Gastrocnemius medialis (tissue), 4 donors: Measurements from ENCODE around the gene NR0B2. TPM values are rescaled to one million over a fixed set of nuclear protein-coding genes. Genes with fewer than 3 reads are reported as not detected.

Source experiments
- ATAC-seq, 2 donors: fragments of 150-250 bp; one replicate each; pipeline ENCODE4 v1.9.1; 2016
- DNase-seq, 2 donors: peaks; one replicate each; pipeline ENCODE4 v3.0.0-alpha.2; 2019
- H3K27ac ChIP-seq, 4 donors: fragments of 200-600 bp; sonication (generic); 1 replicate in 1 of 4; 2 replicates in 3 of 4; pipeline ENCODE4 v1.5.1; 2016 to 2018; ENCODE audit warnings: mild to moderate bottlenecking in 2 of 4, moderate library complexity in 1 of 4
- H3K27me3 ChIP-seq, 3 donors: fragments of 200-600 bp; sonication (generic) in 2 of 3; 1 replicate in 1 of 3; 2 replicates in 2 of 3; pipeline versions ENCODE4 v1.5.1 to v1.6.0; 2016 to 2019; ENCODE audit warnings: mild to moderate bottlenecking in 1 of 3, moderate library complexity in 1 of 3
- H3K36me3 ChIP-seq, 2 donors: fragments of 200-600 bp; sonication (generic) in 1 of 2; one replicate each; pipeline ENCODE4 v1.5.1; 2017 to 2018
- H3K4me1 ChIP-seq, 2 donors: fragments of 200-600 bp; sonication (generic) in 1 of 2; one replicate each; pipeline ENCODE4 v1.5.1; 2016 to 2017; ENCODE audit warnings: mild to moderate bottlenecking in 2 of 2
- H3K4me3 ChIP-seq, 4 donors: fragments of 200-600 bp; sonication (generic) in 3 of 4; 1 replicate in 1 of 4; 2 replicates in 3 of 4; pipeline ENCODE4 v1.5.1; 2016 to 2019; ENCODE audit warnings: mild to moderate bottlenecking in 2 of 4
- H3K9me3 ChIP-seq, 3 donors: fragments of 200-600 bp; sonication (generic) in 2 of 3; 1 replicate in 1 of 3; 2 replicates in 2 of 3; pipeline ENCODE4 v1.5.1; 2016 to 2019
- CTCF ChIP-seq, 5 experiments: fragments of 450-650 bp in 3 of 5; fragments of 200-600 bp in 2 of 5; sonication (generic) in 2 of 5; IDR thresholded peaks in 4 of 5; conservative IDR thresholded peaks in 1 of 5; 1 replicate in 4 of 5; 2 replicates in 1 of 5; pipeline ENCODE4 v1.5.1; 2016 to 2019; ENCODE audit warnings: antibody characterized with exemption in 5 of 5, mild to moderate bottlenecking in 3 of 5, moderate library complexity in 3 of 5
- POLR2A ChIP-seq, 2 donors: fragments of 450-650 bp; IDR thresholded peaks; one replicate each; pipeline ENCODE4 v1.6.1; 2017; ENCODE audit warnings: antibody characterized with exemption in 2 of 2, mild to moderate bottlenecking in 2 of 2, moderate library complexity in 2 of 2
- in situ Hi-C, 4 donors: fragments of 200-750 bp; cut with MboI; loops; one replicate each; pipeline versions ENCODE4 v1.15.0 to v1.8.0; 2017; ENCODE audit warnings: low sequenced_read_pairs in 4 of 4
- intact Hi-C: fragments of 100-400 bp; cut with DNase I; formaldehyde crosslinking; loops from one replicate; pipeline ENCODE4 v1.15.1; 2023; ENCODE audit warnings: low total_unique reads
- total RNA-seq, 4 donors: library from RNA; depleted of rRNA; stranded (reverse); fragments of >200 nt; gene quantifications; one replicate each; pipeline versions ENCODE4 v1.1.0 to v1.2.3, GENCODE V29; 2016

Gene NR0B2
- total RNA-seq, 4 donors from 2014 or later = 0.31 TPM; not detected in 3

GRCh38 chr1:26951821-26952497 is 38.2 kb upstream of the NR0B2 start:
- Histone ChIP-seq H3K27ac (no peak overlapping the region), H3K4me3 (no peak overlapping the region), H3K9me3 (no peaks in the 10 kb centered on the region), H3K27me3 (peaks cover 0 to 12% (median 0%) of the 10 kb centered on the region in 3 donors), H3K36me3 (peaks cover 0 to under 1% of the 10 kb centered on the region in 2 donors), H3K4me1 (peaks cover 3% of the 10 kb centered on the region in 2 donors)
- intact Hi-C loops = no loop called here
- no peak for TF ChIP-seq CTCF (IDR thresholded peaks at IDR 0.05 in 4 of 5, conservative IDR thresholded peaks at IDR 0.05 in 1 of 5)
- TF ChIP-seq POLR2A (IDR thresholded peaks at IDR 0.05) = no peak
- no peak for DNase-seq
- in situ Hi-C loops = no loop called here
- ATAC-seq = no peak

- H3K4me3 ChIP-seq = no peak overlapping the region
- TF ChIP-seq POLR2A (IDR thresholded peaks at IDR 0.05) (no peak), CTCF (IDR thresholded peaks at IDR 0.05 in 4 of 5, conservative IDR thresholded peaks at IDR 0.05 in 1 of 5) (no peak)
- no peak for ATAC-seq
Observed at GRCh38 chr1:26951216-26951615, 37.4 kb upstream of the NR0B2 start.

GRCh38 chr1:26950602-26951001 is 36.8 kb upstream of the NR0B2 start:
- TF ChIP-seq POLR2A (IDR thresholded peaks at IDR 0.05) (no peak), CTCF (IDR thresholded peaks at IDR 0.05 in 4 of 5, conservative IDR thresholded peaks at IDR 0.05 in 1 of 5) (no peak)
- Histone ChIP-seq H3K27ac (no peak overlapping the region), H3K4me3 (no peak overlapping the region), H3K9me3 (no peaks in the 10 kb centered on the region), H3K36me3 (peaks cover 0 to 14% of the 10 kb centered on the region in 2 donors), H3K4me1 (peaks cover 3% of the 10 kb centered on the region in 2 donors), H3K27me3 (no peaks in the 10 kb centered on the region)
- ATAC-seq = no peak
- in situ Hi-C loops = no loop called here
- intact Hi-C loops = no loop called here
- DNase-seq = no peak

More at GRCh38 chr1:26951216-26951615, 37.4 kb upstream of the NR0B2 start:
- Histone ChIP-seq H3K36me3 (peaks cover 0 to 8% of the 10 kb centered on the region in 2 donors), H3K27ac (no peak overlapping the region), H3K4me1 (peaks cover 3% of the 10 kb centered on the region in 2 donors), H3K27me3 (peaks cover 0 to 4% (median 0%) of the 10 kb centered on the region in 3 donors), H3K9me3 (no peaks in the 10 kb centered on the region)
- intact Hi-C loops (no loop called here), in situ Hi-C loops (no loop called here)
- DNase-seq = no peak

GRCh38 chr1:26949926-26950319 is 36.1 kb upstream of the NR0B2 start:
- H3K36me3 ChIP-seq = peaks cover 0 to 20% of the 10 kb centered on the region in 2 donors
- in situ Hi-C loops = no loop called here
- TF ChIP-seq CTCF (IDR thresholded peaks at IDR 0.05 in 4 of 5, conservative IDR thresholded peaks at IDR 0.05 in 1 of 5) = no peak
- no peak for TF ChIP-seq POLR2A (IDR thresholded peaks at IDR 0.05)
- DNase-seq = no peak
- no peaks in the 10 kb centered on the region for H3K27me3 ChIP-seq
- no peak overlapping the region for H3K4me3 ChIP-seq
- ATAC-seq = no peak
- peaks cover 3% of the 10 kb centered on the region in 2 donors for H3K4me1 ChIP-seq
- intact Hi-C loops = no loop called here
- H3K9me3 ChIP-seq = no peaks in the 10 kb centered on the region
- no peak overlapping the region for H3K27ac ChIP-seq
